ENCODE results near the gene ERI3. TPM values are rescaled to one million over a fixed set of nuclear protein-coding genes. Genes with fewer than 3 reads are reported as not detected.

The ERI3 gene
- total and polyA plus RNA-seq, 2 of the 4 experiments (the other 2 are of a cell fraction) = 56.6 to 70.9 TPM

DNA sequence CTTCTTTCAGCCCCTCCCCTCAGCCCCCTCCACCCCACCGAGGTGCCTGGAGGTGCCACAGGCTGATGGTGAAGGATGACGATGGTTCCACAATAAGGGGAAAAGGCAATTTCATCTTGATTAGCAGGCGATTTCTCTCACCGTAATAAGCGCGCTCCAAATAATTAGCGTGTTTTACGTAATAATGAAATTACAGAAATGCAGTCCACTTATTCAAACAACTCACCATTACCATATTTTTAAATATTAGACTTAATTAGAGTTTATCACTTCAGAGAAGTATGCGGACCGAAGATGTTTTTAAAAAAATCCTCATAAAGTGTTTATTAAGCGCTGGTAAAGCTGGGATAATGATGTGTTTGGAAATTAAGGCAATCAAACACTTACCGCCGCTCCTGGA is 126.8 kb downstream of the ERI3 start:
- Histone ChIP-seq H3K4me2 (ENCODE audit: low read depth, low read length) (no peak overlapping the region), H3K23ac (ENCODE audit: low read depth, low read length) (no peak overlapping the region), H3K9me3 (ENCODE audit: control insufficient read depth, insufficient read depth, low read length) (no peaks in the 10 kb centered on the region), H2BK20ac (ENCODE audit: low read depth, low read length) (no peak overlapping the region), H2BK5ac (ENCODE audit: low read depth, low read length, poor library complexity, severe bottlenecking) (no peak overlapping the region), H4K8ac (ENCODE audit: low read depth in 2 of 2, low read length in 2 of 2) (no peak overlapping the region), H3K27ac (ENCODE audit: insufficient read depth, low read length) (no peak overlapping the region), H3K9ac (ENCODE audit: low read depth, low read length) (no peak overlapping the region), H3K4ac (ENCODE audit: low read depth, low read length) (no peak overlapping the region), H3K4me3 (ENCODE audit: insufficient read depth, low read depth, low read length) (no peak overlapping the region), H3K79me1 (ENCODE audit: low read depth in 1 of 2, low read length in 2 of 2) (no peaks in the 10 kb centered on the region; a peak in 1 of 4 replicates), H3K9me1 (ENCODE audit: insufficient read depth, low read length) (peaks cover 5% of the 10 kb centered on the region; the same call in 1 of the 2 replicates), H3K4me1 (ENCODE audit: control insufficient read depth, insufficient read depth, low read length) (no peaks in the 10 kb centered on the region), H3K14ac (replicated peaks; ENCODE audit: low read depth, low read length) (no peak overlapping the region), H3K56ac (ENCODE audit: extremely low read depth, insufficient read depth, low read length) (no peak overlapping the region), H3K27me3 (ENCODE audit: control insufficient read depth, insufficient read depth, low read length) (no peaks in the 10 kb centered on the region), H3K18ac (ENCODE audit: low read depth, low read length) (no peak overlapping the region), H3K36me3 (ENCODE audit: control insufficient read depth, insufficient read depth, low read length) (peaks cover 6% of the 10 kb centered on the region; the same call in 1 of the 2 replicates), H2BK15ac (ENCODE audit: low read depth, low read length) (no peak overlapping the region), H2AK9ac (replicated peaks; ENCODE audit: low read depth, low read length, poor library complexity) (no peak overlapping the region), H4K20me1 (ENCODE audit: insufficient read depth, low read length) (no peaks in the 10 kb centered on the region), H2AFZ (replicated peaks; ENCODE audit: low read length, poor library complexity) (no peak overlapping the region), H2AK5ac (ENCODE audit: low read depth, low read length) (no peak overlapping the region), H2BK120ac (ENCODE audit: low read depth, low read length) (no peak overlapping the region), H4K91ac (ENCODE audit: insufficient read depth, low read depth, low read length) (no peak overlapping the region), H4K5ac (ENCODE audit: low read depth, low read length) (no peak overlapping the region)
- DNase-seq = no peak
- TF ChIP-seq CTCF (conservative IDR thresholded peaks at IDR 0.05; ENCODE audit: low read depth, low read length) = no peak
- no peak for TF ChIP-seq POLR2A (IDR thresholded peaks at IDR 0.05; ENCODE audit: low read depth, low read length)
- TF ChIP-seq CHD1 (IDR thresholded peaks at IDR 0.05; ENCODE audit: low read depth, low read length) = no peak
- TF ChIP-seq NFE2L2 (IDR thresholded peaks at IDR 0.05; ENCODE audit: low read depth, low read length) = no peak
- TF ChIP-seq FOS (IDR thresholded peaks at IDR 0.05; ENCODE audit: low read depth, low read length) = no peak
- TF ChIP-seq RFX5 (IDR thresholded peaks at IDR 0.05; ENCODE audit: low read depth, low read length) = no peak
- no peak for TF ChIP-seq MXI1 (IDR thresholded peaks at IDR 0.05; ENCODE audit: borderline replicate concordance, low read depth, low read length)
- TF ChIP-seq SMC3 (IDR thresholded peaks at IDR 0.05; ENCODE audit: low read depth, low read length) = no peak
- in situ Hi-C loops (cut with MboI; ENCODE audit: low sequenced_read_pairs) (no loop called here), intact Hi-C loops (cut with micrococcal nuclease) (no loop called here), dilution Hi-C loops (cut with HindIII; ENCODE audit: low sequenced_read_pairs, unreplicated experiment) (no loop called here)
- no TSS peak for BruUV-seq (replicated peaks)
- ChIA-PET CTCF (interaction anchor here (0.7 kb wide), 1 partner anchor 143 kb away, joined by 3 read pairs; no protein-coding TSS in a partner anchor), POLR2A (ENCODE audit: unreplicated experiment) (no interaction called here)
- no peak for ATAC-seq (ENCODE audit: low read depth)
- WGBS, 2 experiments (ENCODE audit: extremely low coverage in 2 of 2, insufficient read length in 1 of 2) = no CpG with 5 or more reads among the region's 13 CpGs

All from IMR-90 (cell line).